CD1c-positive myeloid dendritic cell (primary cell): Measurements from ENCODE around the gene PLA2G1B.
"Not testable (repeated sequence)": the region's sequence is repeated elsewhere in the genome, so short reads cannot be mapped to it uniquely, and the experiment has no call there.

Experiments used
- DNase-seq: peaks from one replicate; pipeline ENCODE4 v3.0.0-alpha.2; 2016; ENCODE audit errors: extremely low spot score

Gene PLA2G1B

GRCh38 chr12:120358412-120359100 lies 31.0 kb upstream of the PLA2G1B start:
- DNase-seq, result no peak

GRCh38 chr12:120357104-120357503 lies 29.5 kb upstream of the PLA2G1B start:
- DNase-seq, result no peak

GRCh38 chr12:120356567-120357030 lies 29.0 kb upstream of the PLA2G1B start:
- peak; percentile 73 for DNase-seq

GRCh38 chr12:120353556-120354317 lies 26.2 kb upstream of the PLA2G1B start:
- DNase-seq, result no peak

- no peak for DNase-seq
Observed at GRCh38 chr12:120353136-120353535, 25.6 kb upstream of the PLA2G1B start.

DNA sequence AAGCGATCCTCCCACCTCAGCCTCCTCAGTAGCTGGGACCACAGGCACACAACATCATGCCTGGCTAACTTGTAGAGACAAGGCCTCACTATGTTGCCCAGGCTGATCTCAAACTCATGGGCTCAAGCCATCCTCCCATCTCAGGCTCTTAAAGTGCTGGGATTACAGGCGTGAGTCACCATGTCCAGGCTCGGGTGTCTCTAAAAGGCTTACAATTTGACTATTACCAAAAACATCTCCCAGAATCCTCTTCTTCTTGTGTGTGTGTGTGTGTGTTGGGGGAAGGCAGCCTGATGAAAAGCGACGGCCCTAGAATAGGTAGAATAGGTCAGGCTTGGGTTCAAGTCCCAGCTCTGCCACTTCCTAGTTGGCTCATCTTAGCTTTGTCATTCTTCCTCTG lies 24.5 kb upstream of the PLA2G1B start:
- no peak for DNase-seq

GRCh38 chr12:120350576-120351350 lies 23.2 kb upstream of the PLA2G1B start:
- DNase-seq, result no peak

DNA sequence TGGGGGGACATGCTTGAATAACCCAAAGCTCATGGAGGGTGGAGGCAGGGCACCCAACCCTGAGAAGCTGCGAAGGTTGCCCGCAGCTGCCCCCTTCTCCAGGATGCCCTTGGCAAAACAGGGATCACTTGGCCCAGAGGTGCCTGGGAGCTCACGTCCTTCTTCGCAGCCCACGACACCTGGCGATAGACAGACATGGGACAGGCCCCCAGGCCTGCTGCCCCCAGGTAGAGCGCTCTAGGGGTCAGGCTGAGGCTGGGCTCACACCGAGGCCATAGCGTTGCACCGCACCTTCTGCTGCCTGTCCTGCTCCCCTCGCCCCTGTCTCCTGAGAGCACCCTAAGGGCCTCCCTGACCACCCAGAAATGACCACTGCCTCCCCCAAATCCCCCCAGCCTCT lies 20.2 kb upstream of the PLA2G1B start:
- no peak for DNase-seq

GRCh38 chr12:120346681-120347080 lies 19.1 kb upstream of the PLA2G1B start:
- no peak for DNase-seq

DNA sequence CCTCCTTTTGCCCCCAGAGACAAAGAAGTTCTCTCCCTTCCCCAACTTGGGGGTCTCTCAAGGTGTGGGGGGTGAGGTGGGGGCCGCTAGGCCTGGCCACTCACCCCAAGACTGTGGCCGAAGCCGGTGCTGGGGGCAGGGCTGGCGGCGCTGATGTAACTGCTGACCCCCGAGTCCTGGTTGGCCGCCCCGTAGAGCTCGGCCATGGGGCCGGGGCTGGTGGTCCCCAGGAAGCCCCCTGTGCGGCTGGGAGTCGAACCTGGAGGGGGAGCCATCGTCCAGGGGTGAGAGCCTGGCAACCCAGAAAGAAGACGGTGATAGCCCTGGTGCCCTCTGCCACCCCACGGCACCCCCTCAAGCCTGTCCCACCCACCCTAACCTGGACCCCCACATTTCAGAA lies 18.5 kb upstream of the PLA2G1B start:
- no peak for DNase-seq

GRCh38 chr12:120343692-120344091 lies 16.1 kb upstream of the PLA2G1B start:
- no peak for DNase-seq

DNA sequence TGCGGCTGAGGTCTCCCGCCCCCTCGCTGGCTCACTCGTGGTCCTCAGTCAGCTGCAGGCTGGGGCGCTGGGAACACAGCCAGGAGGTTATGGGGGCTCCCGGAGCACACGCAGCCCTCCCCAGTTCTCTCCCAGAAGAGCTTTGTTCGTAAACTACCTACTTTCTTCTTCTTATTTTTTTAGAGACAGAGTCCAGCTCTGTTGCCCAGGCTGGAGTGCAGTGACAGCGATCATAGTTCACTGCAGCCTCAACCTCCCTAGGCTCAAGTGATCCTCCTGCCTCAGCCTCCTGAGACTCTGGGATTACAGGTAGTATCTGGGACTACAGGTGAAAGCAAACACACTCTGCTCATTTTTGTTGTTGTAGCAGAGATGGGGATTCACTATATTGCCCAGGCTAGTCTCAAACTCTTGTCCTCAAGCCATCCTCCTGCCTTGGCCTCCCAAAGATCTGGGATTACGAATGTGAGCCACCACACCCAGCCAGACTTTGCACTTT lies 15.5 kb upstream of the PLA2G1B start:
- DNase-seq, result no peak

GRCh38 chr12:120342175-120343038 lies 14.8 kb upstream of the PLA2G1B start:
- DNase-seq, result no peak

GRCh38 chr12:120339256-120339655 lies 11.7 kb upstream of the PLA2G1B start:
- DNase-seq, result no peak

- no peak for DNase-seq
Observed at GRCh38 chr12:120337730-120338129, 10.2 kb upstream of the PLA2G1B start.

- DNase-seq, result not testable (repeated sequence)
Observed at GRCh38 chr12:120336392-120336791, 8.8 kb upstream of the PLA2G1B start.

DNA sequence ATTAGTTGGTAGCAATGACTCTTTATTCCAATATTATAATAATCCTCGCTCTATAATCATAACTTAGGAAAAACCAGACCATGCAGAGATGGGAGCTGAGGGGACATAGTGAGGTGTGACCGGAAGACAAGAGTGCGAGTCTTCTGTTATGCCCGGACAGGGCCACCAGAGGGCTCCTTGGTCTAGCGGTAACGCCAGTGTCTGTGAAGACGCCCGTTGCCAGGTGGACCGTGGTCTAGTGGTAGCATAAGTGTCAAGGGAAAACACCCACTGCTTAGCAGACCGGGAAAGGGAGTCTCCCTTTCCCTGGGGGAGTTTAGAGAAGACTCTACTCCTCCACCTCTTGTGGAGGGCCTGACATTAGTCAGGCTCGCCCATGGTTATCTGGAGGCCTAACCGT lies 7.9 kb upstream of the PLA2G1B start:
- peak; percentile 22 for DNase-seq

- DNase-seq, result no peak
Observed at GRCh38 chr12:120332523-120332922, 4.9 kb upstream of the PLA2G1B start.

DNA sequence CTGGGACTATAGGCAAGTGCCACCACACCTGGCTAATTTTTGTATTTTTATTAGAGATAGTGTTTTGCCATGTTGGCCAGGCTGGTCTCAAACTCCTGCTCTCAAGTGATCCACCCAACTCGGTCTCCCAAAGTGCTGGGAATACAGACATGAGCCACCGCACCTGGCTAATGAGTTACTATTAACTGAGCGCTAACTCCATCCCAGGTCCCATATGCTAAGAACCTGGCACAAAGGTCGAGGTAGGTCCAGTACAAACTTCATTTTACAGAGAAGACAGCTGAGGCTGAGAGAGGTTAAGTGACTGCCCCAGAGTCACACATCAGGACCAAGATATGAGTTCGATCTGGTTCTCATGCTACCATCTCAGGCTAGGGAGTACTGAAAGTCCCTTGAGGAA lies 4.5 kb upstream of the PLA2G1B start:
- DNase-seq, result no peak

DNA sequence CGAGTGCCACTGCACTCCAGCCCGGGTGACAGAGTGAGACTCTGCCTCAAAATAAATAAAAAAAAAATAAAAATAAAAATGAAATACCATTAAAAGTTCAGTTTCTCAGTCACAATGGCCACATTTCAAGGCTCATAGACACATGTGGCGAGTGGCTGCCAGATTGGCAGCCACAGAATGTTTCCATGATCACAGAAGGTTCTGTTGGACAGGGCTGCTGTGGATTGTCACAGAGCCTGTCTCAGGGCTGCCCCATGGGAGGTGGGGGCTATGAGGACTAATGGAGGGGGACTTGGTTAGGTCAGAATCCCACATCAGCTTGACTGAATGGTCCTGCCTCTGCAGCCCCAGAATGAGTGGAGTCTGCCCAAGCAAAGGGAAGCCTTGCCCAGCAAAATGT lies 3.8 kb upstream of the PLA2G1B start:
- no peak for DNase-seq

DNA sequence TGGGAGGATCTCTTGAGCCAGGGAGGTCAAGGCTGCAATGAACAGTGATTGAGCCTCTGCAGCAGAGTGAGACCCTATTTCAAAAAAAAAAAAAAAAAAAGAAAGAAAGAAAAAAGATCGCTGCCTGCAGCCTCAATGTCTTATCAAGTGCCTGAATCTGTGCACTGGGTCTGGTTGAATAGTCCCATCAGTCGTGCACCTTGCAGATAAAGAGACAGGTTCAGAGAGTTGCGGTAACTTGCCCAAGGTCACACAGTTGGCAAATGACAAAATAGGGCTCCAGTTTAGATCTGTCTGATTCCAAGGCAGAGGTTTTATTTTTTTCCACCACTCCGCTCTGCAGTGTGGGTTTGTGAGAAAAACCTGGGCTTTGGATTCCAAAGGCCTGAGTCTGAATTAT lies 649 bp upstream of the PLA2G1B start:
- DNase-seq, result no peak
